Ovary (tissue), 9 donors: ENCODE results near the gene CAB39. TPM values are rescaled to one million over a fixed set of nuclear protein-coding genes. Genes with fewer than 3 reads are reported as not detected.

Experiments
- DNase-seq, 5 donors: peaks; one replicate each; pipeline ENCODE4 v3.0.0-alpha.2; 2019 to 2020
- H3K27ac ChIP-seq, 2 donors: fragments of 200-600 bp; one replicate each; pipeline versions ENCODE4 v1.5.1 to v1.8.0; 2019 to 2022
- H3K27me3 ChIP-seq: fragments of 200-600 bp; one replicate; pipeline ENCODE4 v1.8.0; 2022
- H3K36me3 ChIP-seq: fragments of 200-600 bp; sonication (generic); one replicate; pipeline ENCODE4 v1.5.1; 2019
- H3K4me1 ChIP-seq: one replicate; pipeline ENCODE4 v1.8.1; 2013; ENCODE audit warnings: mild to moderate bottlenecking, moderate library complexity; ENCODE audit not compliant: insufficient read depth
- H3K4me3 ChIP-seq: fragments of 200-600 bp; sonication (generic); one replicate; pipeline ENCODE4 v1.5.1; 2017
- H3K9me3 ChIP-seq, 2 donors: fragments of 200-600 bp in 1 of 2; sonication (generic) in 1 of 2; one replicate each; pipeline versions ENCODE4 v1.5.1 to v1.8.1; 2013 to 2019; ENCODE audit warnings: mild to moderate bottlenecking in 1 of 2, moderate library complexity in 1 of 2
- EP300 ChIP-seq: sonication (generic); formaldehyde crosslinking; IDR thresholded peaks from one replicate; pipeline ENCODE4 v1.6.1; 2017; ENCODE audit warnings: antibody characterized with exemption
- POLR2A ChIP-seq: fragments of 450-650 bp; IDR thresholded peaks from one replicate; pipeline ENCODE4 v1.6.1; 2017; ENCODE audit warnings: antibody characterized with exemption, mild to moderate bottlenecking, moderate library complexity
- WGBS, 3 donors: extraction: QIAGEN DNeasy Blood & Tissue Kit in 1 of 3; methylation state at CpG; one replicate each; pipeline versions ENCODE4 v1.1.5 to v1.1.7; 2013 to 2017; 5-methylcytosine and 5-hydroxymethylcytosine counted together
- intact Hi-C, 4 donors: fragments of 100-400 bp; cut with DNase I; formaldehyde crosslinking; loops; one replicate each; pipeline versions ENCODE4 v1.11.0 to v1.15.1; 2022 to 2023
- polyA plus RNA-seq, 2 donors: library from polyadenylated mRNA; stranded (reverse); fragments of 200-250 nt in 1 of 2; fragments of 350-450 nt in 1 of 2; fragmentation: Illumina TruSeq in 1 of 2; extraction: RNeasy Lipid Tissue Mini Kit (QIAGEN cat#74804) in 1 of 2; gene quantifications; one replicate each; pipeline ENCODE4 v1.2.3, GENCODE V29; 2013 to 2014
- total RNA-seq, 7 donors: library from RNA; depleted of rRNA in 2 of 7; stranded (reverse); fragments of >200 nt in 2 of 7; fragmentation: NEBNext Ultra II Directional in 3 of 7; extraction: Animal tissue kit (Norgen Biotek cat#: 25700) in 3 of 7; gene quantifications; one replicate each; pipeline versions ENCODE4 v1.1.0 to v1.2.4, GENCODE V29; 2016 to 2023
- TF ChIP-seq, protein P1 (sequence below), 3 donors: fragments of 450-650 bp in 2 of 3; fragments of 200-600 bp in 1 of 3; IDR thresholded peaks; one replicate each; pipeline versions ENCODE4 v1.5.1 to v1.8.0; 2016 to 2022; ENCODE audit warnings: antibody characterized with exemption in 3 of 3, mild to moderate bottlenecking in 1 of 3
- donor health status: DM: no; HTN: no; CAD: no; lungs with moderate emphysema.
- donor health status: DM: no; HTN: no; CAD: no.
- donor health status: Bipolar disorder and iron deficiency.
- donor health status: DM: yes; HTN: yes; CAD: no.
- donor health status: DM: no; HTN: no; CAD: no.
- donor health status: DM: yes; HTN: yes; CAD: no.

CAB39 gene
- total and polyA plus RNA-seq, 9 donors, result 24.8 to 64.4 (median 50.4) TPM

DNA sequence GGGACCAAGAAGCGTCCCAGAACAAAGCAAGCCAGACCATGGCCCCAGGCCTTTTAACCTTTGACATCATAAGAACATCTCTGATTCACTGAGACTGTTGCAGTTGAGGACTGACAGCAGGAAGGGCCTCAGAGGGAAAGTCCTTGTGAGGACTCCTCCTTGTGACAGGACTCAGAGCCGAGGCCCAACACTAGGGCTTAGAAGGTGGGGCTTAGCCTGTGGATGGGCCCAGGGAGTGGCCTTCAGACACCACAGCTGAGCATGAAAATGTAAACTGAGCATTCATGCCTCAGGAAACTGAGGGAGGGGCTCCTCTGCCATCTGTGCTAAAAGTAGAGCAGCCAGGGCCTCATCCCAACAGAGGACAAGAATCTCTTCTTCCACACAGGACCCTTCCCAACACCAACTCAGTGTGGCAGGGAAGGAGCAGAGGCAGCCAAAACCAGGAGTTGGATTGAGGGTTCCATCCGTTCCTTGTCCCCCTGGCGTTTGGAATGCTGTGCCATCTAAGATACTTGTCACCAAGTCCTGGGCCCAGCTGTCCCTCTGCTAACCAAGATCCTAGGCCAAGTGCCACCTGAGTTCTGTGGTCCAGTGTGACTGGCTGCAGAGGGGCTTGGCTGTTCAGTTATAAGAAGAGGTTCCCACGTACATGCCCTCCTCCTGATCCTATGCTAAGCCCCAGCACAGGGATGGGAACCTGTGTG, 37.5 kb upstream of the CAB39 start:
- no peak for TF ChIP-seq POLR2A
- TF ChIP-seq EP300, result no peak
- TF ChIP-seq, protein P1, sequence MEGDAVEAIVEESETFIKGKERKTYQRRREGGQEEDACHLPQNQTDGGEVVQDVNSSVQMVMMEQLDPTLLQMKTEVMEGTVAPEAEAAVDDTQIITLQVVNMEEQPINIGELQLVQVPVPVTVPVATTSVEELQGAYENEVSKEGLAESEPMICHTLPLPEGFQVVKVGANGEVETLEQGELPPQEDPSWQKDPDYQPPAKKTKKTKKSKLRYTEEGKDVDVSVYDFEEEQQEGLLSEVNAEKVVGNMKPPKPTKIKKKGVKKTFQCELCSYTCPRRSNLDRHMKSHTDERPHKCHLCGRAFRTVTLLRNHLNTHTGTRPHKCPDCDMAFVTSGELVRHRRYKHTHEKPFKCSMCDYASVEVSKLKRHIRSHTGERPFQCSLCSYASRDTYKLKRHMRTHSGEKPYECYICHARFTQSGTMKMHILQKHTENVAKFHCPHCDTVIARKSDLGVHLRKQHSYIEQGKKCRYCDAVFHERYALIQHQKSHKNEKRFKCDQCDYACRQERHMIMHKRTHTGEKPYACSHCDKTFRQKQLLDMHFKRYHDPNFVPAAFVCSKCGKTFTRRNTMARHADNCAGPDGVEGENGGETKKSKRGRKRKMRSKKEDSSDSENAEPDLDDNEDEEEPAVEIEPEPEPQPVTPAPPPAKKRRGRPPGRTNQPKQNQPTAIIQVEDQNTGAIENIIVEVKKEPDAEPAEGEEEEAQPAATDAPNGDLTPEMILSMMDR (IDR thresholded peaks at IDR 0.05), result no peak
- Histone ChIP-seq H3K4me3 (no peak overlapping the region), H3K27me3 (no peaks in the 10 kb centered on the region), H3K36me3 (no peaks in the 10 kb centered on the region), H3K27ac (no peak overlapping the region), H3K4me1 (no peaks in the 10 kb centered on the region), H3K9me3 (no peaks in the 10 kb centered on the region)
- DNase-seq, result no peak
- 75 to 86% (median 78%) methylated on average over 5 of the region's 5 CpGs for WGBS, 3 donors
- intact Hi-C loops, result no loop called here

DNA sequence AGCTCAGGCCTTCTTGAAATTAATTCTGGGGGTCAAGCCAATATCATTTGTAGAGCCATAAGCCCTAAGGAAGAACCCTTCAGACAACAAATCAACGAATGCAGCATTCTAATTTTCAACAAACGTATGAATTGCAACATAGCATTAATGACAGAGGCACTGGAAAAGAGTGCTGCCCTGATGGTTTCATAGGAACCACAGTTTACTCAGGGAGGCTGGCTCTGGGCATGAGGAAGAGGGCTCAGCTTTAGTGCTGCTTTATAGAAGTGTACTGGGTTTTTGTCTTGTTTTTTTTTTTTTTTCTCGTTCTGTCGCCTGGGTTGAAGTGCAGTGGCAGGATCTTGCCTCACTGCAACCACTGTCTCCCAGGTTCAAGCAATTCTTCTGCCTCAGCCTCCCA, 36.1 kb upstream of the CAB39 start:
- intact Hi-C loops, result no loop called here
- TF ChIP-seq POLR2A, result no peak
- TF ChIP-seq EP300, result no peak
- Histone ChIP-seq H3K27ac (no peak overlapping the region), H3K4me1 (no peaks in the 10 kb centered on the region), H3K27me3 (no peaks in the 10 kb centered on the region), H3K9me3 (no peaks in the 10 kb centered on the region), H3K36me3 (no peaks in the 10 kb centered on the region), H3K4me3 (no peak overlapping the region)
- 82 to 87% (median 86%) methylated on average over 4 of the region's 4 CpGs for WGBS, 3 donors
- DNase-seq, result no peak

DNA sequence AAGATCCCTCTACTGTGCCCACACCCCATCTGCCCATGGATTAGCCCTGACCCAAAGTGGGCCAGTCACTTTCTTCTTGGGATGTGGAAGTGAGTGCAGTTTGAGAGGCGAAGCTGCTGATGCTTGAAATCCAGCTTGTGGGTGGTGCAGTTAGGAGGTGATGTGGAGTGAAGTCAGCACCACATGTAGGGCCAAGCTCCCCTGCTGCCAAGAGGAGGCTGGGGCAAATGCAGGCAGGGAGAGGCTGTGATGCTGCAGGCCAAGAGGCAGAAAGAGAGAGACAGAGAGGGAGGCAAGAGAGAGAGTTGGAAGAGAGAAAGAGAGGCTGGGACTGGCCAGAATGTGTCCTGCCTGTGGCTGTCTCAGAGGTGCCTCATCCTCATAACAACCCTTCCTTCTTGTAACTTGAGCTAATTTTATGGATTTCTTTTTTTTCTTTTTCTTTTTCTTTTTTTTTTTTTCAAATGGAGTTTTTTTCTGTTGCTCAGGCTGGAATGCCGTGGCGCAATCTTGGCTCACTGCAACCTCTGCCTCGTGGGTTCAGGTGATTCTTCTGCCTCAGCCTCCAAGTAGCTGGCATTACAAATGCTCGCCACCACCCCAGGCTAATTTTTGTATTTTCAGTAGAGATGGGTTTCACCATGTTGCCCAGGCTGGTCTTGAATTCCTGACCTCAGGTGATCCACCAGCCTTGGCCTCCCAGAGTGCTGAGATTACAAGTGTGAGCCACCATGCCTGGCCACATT, 35.3 kb upstream of the CAB39 start:
- DNase-seq, result no peak
- Histone ChIP-seq H3K27ac (no peak overlapping the region), H3K36me3 (no peaks in the 10 kb centered on the region), H3K27me3 (no peaks in the 10 kb centered on the region), H3K4me3 (no peak overlapping the region), H3K4me1 (no peaks in the 10 kb centered on the region), H3K9me3 (no peaks in the 10 kb centered on the region)
- intact Hi-C loops, result no loop called here
- WGBS, 3 donors, result 87 to 89% (median 88%) methylated on average over 5 of the region's 5 CpGs
- TF ChIP-seq POLR2A (no peak), EP300 (no peak)
- TF ChIP-seq, protein P1 (IDR thresholded peaks at IDR 0.05), result no peak

DNA sequence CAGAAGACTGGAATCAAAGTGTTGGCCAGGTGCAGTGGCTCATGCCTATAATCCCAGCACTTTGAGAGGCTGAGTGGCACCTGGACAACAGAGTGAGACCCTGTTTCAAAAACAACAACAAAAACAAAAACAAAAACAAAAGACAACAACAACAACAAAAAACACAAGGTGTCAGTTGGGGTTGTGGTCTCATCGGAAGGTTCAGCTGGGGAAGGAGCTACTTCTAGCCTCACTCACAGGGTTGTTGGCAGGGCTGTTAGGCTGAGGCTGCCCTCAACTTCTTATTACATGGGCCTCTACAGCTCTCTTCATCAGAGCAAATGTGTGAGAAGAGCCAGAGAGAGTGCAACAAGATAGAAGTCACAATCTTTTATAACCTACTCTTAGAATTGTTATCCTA, 34.6 kb upstream of the CAB39 start:
- WGBS, 3 donors, result 89 to 100% (median 94%) methylated on average over 1 of the region's 1 CpG
- intact Hi-C loops, result no loop called here
- TF ChIP-seq, protein P1 (IDR thresholded peaks at IDR 0.05), result no peak
- TF ChIP-seq EP300 (no peak), POLR2A (no peak)
- no peaks in the 10 kb centered on the region for H3K27me3 ChIP-seq
- no peak overlapping the region for H3K4me3 ChIP-seq
- no peak for DNase-seq
- no peaks in the 10 kb centered on the region for H3K9me3 ChIP-seq
- no peaks in the 10 kb centered on the region for H3K36me3 ChIP-seq
- H3K27ac ChIP-seq, result no peak overlapping the region
- no peaks in the 10 kb centered on the region for H3K4me1 ChIP-seq

DNA sequence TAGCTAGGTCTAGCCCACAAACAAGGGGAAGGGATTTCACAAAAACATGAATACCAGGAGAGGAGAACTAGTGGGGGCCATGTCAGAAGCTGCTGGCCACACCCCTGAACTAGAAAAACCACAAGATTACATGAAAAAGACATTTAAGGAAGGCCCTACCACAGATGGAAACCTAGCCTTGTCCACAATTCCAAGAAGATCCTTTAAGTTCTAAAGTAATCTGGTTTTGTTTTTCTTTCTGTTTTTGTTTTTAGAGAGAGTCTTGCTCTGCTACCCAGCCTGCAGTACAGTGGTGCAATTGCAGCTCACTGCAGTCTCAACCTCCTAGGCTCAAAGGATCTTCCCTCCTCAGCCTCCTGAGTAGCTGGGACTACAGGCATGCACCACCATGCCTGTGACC, 34.2 kb upstream of the CAB39 start:
- Histone ChIP-seq H3K36me3 (no peaks in the 10 kb centered on the region), H3K27me3 (no peaks in the 10 kb centered on the region), H3K4me1 (no peaks in the 10 kb centered on the region), H3K4me3 (no peak overlapping the region), H3K27ac (no peak overlapping the region), H3K9me3 (no peaks in the 10 kb centered on the region)
- intact Hi-C loops, result no loop called here
- no peak for DNase-seq
- TF ChIP-seq EP300 (no peak), POLR2A (no peak)
- TF ChIP-seq, protein P1 (IDR thresholded peaks at IDR 0.05), result no peak
